IMR-90 (cell line): ENCODE measurements around the gene LAMC2. TPM values are rescaled to one million over a fixed set of nuclear protein-coding genes. Genes with fewer than 3 reads are reported as not detected.

ENCODE experiments used
- ATAC-seq: fragments of 200-7000 bp; cut with Tn5 transposase; 2 replicates; pipeline ENCODE4 v1.9.1; 2020; ENCODE audit warnings: low read depth, mild to moderate bottlenecking, moderate library complexity
- BruUV-seq: library from RNA; stranded (reverse); fragments of 400-500 nt; replicated peaks from 2 replicates; lab custom pipeline; 2021; lab: Mats Ljungman, UMichigan
- CTCF ChIA-PET: fragments of 300-600 bp; formaldehyde crosslinking; extraction: SDS; loops from one replicate; lab custom pipeline; 2021; ENCODE audit warnings: antibody characterized with exemption; lab: Yijun Ruan, JAX
- POLR2A ChIA-PET: fragments of 300-600 bp; sonication (Branson Sonifier 250); formaldehyde crosslinking; loops from one replicate; lab custom pipeline; 2022; ENCODE audit warnings: antibody characterized with exemption; ENCODE audit not compliant: unreplicated experiment; lab: Charles Lee
- DNase-seq: peaks from one replicate; pipeline ENCODE4 v3.0.0; 2013
- H2AFZ ChIP-seq: replicated peaks from 2 replicates; pipeline ENCODE3; 2013; ENCODE audit warnings: low read length, mild to moderate bottlenecking; ENCODE audit not compliant: poor library complexity
- H2AK5ac ChIP-seq: 2 replicates; pipeline ENCODE4 v1.6.1; 2013; ENCODE audit warnings: low read depth, low read length, inconsistent platforms
- H2AK9ac ChIP-seq: replicated peaks from 2 replicates; pipeline ENCODE3; 2013; ENCODE audit warnings: mild to moderate bottlenecking, low read depth, low read length, moderate library complexity; ENCODE audit not compliant: poor library complexity
- H2BK120ac ChIP-seq: 2 replicates; pipeline ENCODE4 v1.6.1; 2013; ENCODE audit warnings: low read depth, low read length, inconsistent platforms
- H2BK15ac ChIP-seq: 3 replicates; pipeline ENCODE4 v1.6.1; 2013; ENCODE audit warnings: low read depth, low read length, inconsistent platforms
- H2BK20ac ChIP-seq: 2 replicates; pipeline ENCODE4 v1.6.1; 2013; ENCODE audit warnings: low read depth, mild to moderate bottlenecking, inconsistent platforms, low read length, moderate library complexity
- H2BK5ac ChIP-seq: 2 replicates; pipeline ENCODE4 v1.6.1; 2013; ENCODE audit warnings: mild to moderate bottlenecking, low read depth, low read length, inconsistent platforms; ENCODE audit not compliant: poor library complexity, severe bottlenecking
- H3K14ac ChIP-seq: replicated peaks from 2 replicates; pipeline ENCODE4 v1.6.1; 2013; ENCODE audit warnings: low read depth, low read length, inconsistent platforms
- H3K18ac ChIP-seq: 2 replicates; pipeline ENCODE4 v1.6.1; 2013; ENCODE audit warnings: low read depth, low read length, control low read depth
- H3K23ac ChIP-seq: 2 replicates; pipeline ENCODE4 v1.6.1; 2013; ENCODE audit warnings: low read depth, low read length, inconsistent platforms
- H3K27ac ChIP-seq: 2 replicates; pipeline ENCODE4 v1.5.1; 2013; ENCODE audit warnings: mild to moderate bottlenecking, control low read depth, low read length; ENCODE audit not compliant: insufficient read depth
- H3K27me3 ChIP-seq: 2 replicates; pipeline ENCODE4 v1.6.1; 2013; ENCODE audit warnings: low read length; ENCODE audit not compliant: control insufficient read depth, insufficient read depth
- H3K36me3 ChIP-seq: 2 replicates; pipeline ENCODE4 v1.6.1; 2013; ENCODE audit warnings: low read length, mixed read lengths; ENCODE audit not compliant: control insufficient read depth, insufficient read depth
- H3K4ac ChIP-seq: 2 replicates; pipeline ENCODE4 v1.6.1; 2013; ENCODE audit warnings: low read depth, low read length, inconsistent platforms
- H3K4me1 ChIP-seq: 2 replicates; pipeline ENCODE4 v1.6.1; 2013; ENCODE audit warnings: low read length, mixed read lengths; ENCODE audit not compliant: control insufficient read depth, insufficient read depth
- H3K4me2 ChIP-seq: 2 replicates; pipeline ENCODE4 v1.6.1; 2013; ENCODE audit warnings: low read depth, mild to moderate bottlenecking, control low read depth, low read length, moderate library complexity
- H3K4me3 ChIP-seq: 2 replicates; pipeline ENCODE4 v1.5.1; 2013; ENCODE audit warnings: low read depth, mild to moderate bottlenecking, control low read depth, low read length, moderate library complexity; ENCODE audit not compliant: insufficient read depth
- H3K56ac ChIP-seq: 2 replicates; pipeline ENCODE4 v1.6.1; 2013; ENCODE audit warnings: low read length, inconsistent platforms; ENCODE audit not compliant: insufficient read depth; ENCODE audit errors: extremely low read depth
- H3K79me1 ChIP-seq, 2 experiments: 2 replicates each; pipeline ENCODE4 v1.6.1; 2013; ENCODE audit warnings: low read length in 2 of 2, inconsistent platforms in 1 of 2, low read depth in 1 of 2
- H3K9ac ChIP-seq: 2 replicates; pipeline ENCODE4 v1.6.1; 2013; ENCODE audit warnings: low read depth, low read length, control low read depth
- H3K9me1 ChIP-seq: 2 replicates; pipeline ENCODE4 v1.6.1; 2013; ENCODE audit warnings: low read length, inconsistent platforms; ENCODE audit not compliant: insufficient read depth
- H3K9me3 ChIP-seq: 2 replicates; pipeline ENCODE4 v1.6.1; 2013; ENCODE audit warnings: low read length; ENCODE audit not compliant: control insufficient read depth, insufficient read depth
- H4K20me1 ChIP-seq: 2 replicates; pipeline ENCODE4 v1.6.1; 2013; ENCODE audit warnings: low read length, inconsistent platforms; ENCODE audit not compliant: insufficient read depth
- H4K5ac ChIP-seq: 2 replicates; pipeline ENCODE4 v1.6.1; 2013; ENCODE audit warnings: mild to moderate bottlenecking, low read depth, low read length, control low read depth
- H4K8ac ChIP-seq, 2 experiments: 2 replicates each; pipeline ENCODE4 v1.6.1; 2013; ENCODE audit warnings: low read depth in 2 of 2, low read length in 2 of 2, control low read depth in 1 of 2, inconsistent platforms in 1 of 2
- H4K91ac ChIP-seq: 2 replicates; pipeline ENCODE4 v1.6.1; 2013; ENCODE audit warnings: low read depth, low read length, inconsistent platforms; ENCODE audit not compliant: insufficient read depth
- BHLHE40 ChIP-seq: fragments of 150-350 bp; IDR thresholded peaks from 2 replicates; pipeline ENCODE4 v1.6.1; 2016; ENCODE audit warnings: mild to moderate bottlenecking, low read depth, low read length
- CEBPB ChIP-seq: IDR thresholded peaks from 2 replicates; pipeline ENCODE4 v1.6.1; 2012; ENCODE audit warnings: low read depth, low read length, improper control_type of control experiment
- CHD1 ChIP-seq: IDR thresholded peaks from 2 replicates; pipeline ENCODE4 v1.6.1; 2012; ENCODE audit warnings: low read depth, low read length, improper control_type of control experiment
- FOS ChIP-seq: fragments of 150-350 bp; IDR thresholded peaks from 2 replicates; pipeline ENCODE4 v1.6.1; 2016; ENCODE audit warnings: low read depth, low read length
- MAFK ChIP-seq: IDR thresholded peaks from 2 replicates; pipeline ENCODE4 v1.6.1; 2012; ENCODE audit warnings: low read depth, low read length, improper control_type of control experiment
- MAZ ChIP-seq: IDR thresholded peaks from 2 replicates; pipeline ENCODE4 v1.6.1; 2012; ENCODE audit warnings: low read depth, mild to moderate bottlenecking, low read length, improper control_type of control experiment, moderate library complexity, borderline replicate concordance
- MXI1 ChIP-seq: IDR thresholded peaks from 2 replicates; pipeline ENCODE4 v1.6.1; 2012; ENCODE audit warnings: low read depth, mild to moderate bottlenecking, low read length, moderate library complexity, borderline replicate concordance
- NFE2L2 ChIP-seq: fragments of 150-350 bp; IDR thresholded peaks from 2 replicates; pipeline ENCODE4 v1.6.1; 2016; ENCODE audit warnings: low read depth, mild to moderate bottlenecking, low read length
- POLR2A ChIP-seq: IDR thresholded peaks from 2 replicates; pipeline ENCODE4 v1.6.1; 2012; ENCODE audit warnings: mild to moderate bottlenecking, low read depth, low read length
- RAD21 ChIP-seq: IDR thresholded peaks from 2 replicates; pipeline ENCODE4 v1.6.1; 2012; ENCODE audit warnings: low read length, improper control_type of control experiment
- RCOR1 ChIP-seq: IDR thresholded peaks from 2 replicates; pipeline ENCODE4 v1.6.1; 2012; ENCODE audit warnings: mild to moderate bottlenecking, low read length, improper control_type of control experiment; ENCODE audit not compliant: insufficient replicate concordance
- RFX5 ChIP-seq: IDR thresholded peaks from 2 replicates; pipeline ENCODE4 v1.8.0; 2012; ENCODE audit warnings: low read depth, mild to moderate bottlenecking, low read length, moderate library complexity
- SMC3 ChIP-seq: fragments of 150-350 bp; IDR thresholded peaks from 2 replicates; pipeline ENCODE4 v1.6.1; 2016; ENCODE audit warnings: low read depth, mild to moderate bottlenecking, antibody characterized with exemption, low read length, moderate library complexity
- WGBS, 2 experiments: methylation state at CpG; one replicate each; pipeline versions ENCODE4 v1.1.5 to v1.1.7; 2013; ENCODE audit warnings: missing lambda C conversion rate in 2 of 2; ENCODE audit not compliant: insufficient read length in 1 of 2; ENCODE audit errors: extremely low coverage in 2 of 2; 5-methylcytosine and 5-hydroxymethylcytosine counted together
- dilution Hi-C: fragments of 300-500 bp; cut with HindIII; formaldehyde crosslinking; loops from one replicate; pipeline ENCODE4 v1.14.3; 2018; ENCODE audit warnings: low sequenced_read_pairs; ENCODE audit not compliant: unreplicated experiment
- in situ Hi-C: fragments of 300-500 bp; cut with MboI; formaldehyde crosslinking; loops from 3 replicates; pipeline ENCODE4 v1.14.3; 2019; ENCODE audit warnings: low sequenced_read_pairs, inconsistent platforms, mixed read lengths
- intact Hi-C: fragments of 100-400 bp; cut with micrococcal nuclease; formaldehyde crosslinking; loops from 2 replicates; pipeline ENCODE4 v1.10.0; 2022
- polyA plus RNA-seq, 3 experiments: library from polyadenylated mRNA; depleted of rRNA; stranded (reverse); fragments of >200 nt; gene quantifications; 2 replicates each; pipeline ENCODE4 v1.2.3, GENCODE V29; 2012; ENCODE audit warnings: low replicate concordance in 1 of 3
- total RNA-seq: library from RNA; depleted of rRNA; stranded (reverse); fragments of >200 nt; gene quantifications from 2 replicates; pipeline ENCODE4 v1.2.3, GENCODE V29; 2012
- TF ChIP-seq, protein P1 (sequence below): conservative IDR thresholded peaks from 2 replicates; pipeline ENCODE4 v1.5.1; 2012; ENCODE audit warnings: mild to moderate bottlenecking, low read depth, low read length, improper control_type of control experiment
- TF ChIP-seq, protein P2 (sequence below): fragments of 150-350 bp; IDR thresholded peaks from 2 replicates; pipeline ENCODE4 v1.6.1; 2017; ENCODE audit warnings: mild to moderate bottlenecking, antibody characterized with exemption, low read length, low read depth
- TF ChIP-seq, protein P3 (sequence below): fragments of 150-350 bp; IDR thresholded peaks from 2 replicates; pipeline ENCODE4 v1.6.1; 2016; ENCODE audit warnings: low read depth, mild to moderate bottlenecking, low read length, moderate library complexity, borderline replicate concordance

LAMC2 gene
- total and polyA plus RNA-seq, 2 of the 4 experiments (the other 2 are of a cell fraction): 2.3 to 2.8 TPM

DNA sequence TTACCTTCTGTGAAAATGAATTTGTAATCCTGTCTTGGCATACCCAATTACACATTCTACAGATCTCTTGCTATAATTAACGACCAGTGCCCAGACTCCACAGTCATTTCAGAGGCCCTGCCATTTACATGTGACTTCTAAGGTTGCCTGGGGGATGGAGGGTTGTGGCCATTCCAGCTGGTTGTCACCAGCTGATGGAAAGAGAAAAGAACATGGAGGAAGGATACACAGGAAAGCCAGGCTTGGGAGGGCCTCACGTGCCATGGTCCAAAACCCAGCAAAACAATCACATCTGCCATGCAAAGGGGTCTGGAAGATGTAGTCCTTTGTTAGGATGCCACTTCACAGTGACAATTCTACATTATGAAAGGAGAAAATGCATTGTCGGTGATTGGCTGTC, 59.3 kb downstream of the LAMC2 start:
- CTCF ChIA-PET: interaction anchor here (2.3 kb wide), 1 partner anchor 10 kb away, joined by 7 read pairs; no protein-coding TSS in a partner anchor
- H3K4me1 ChIP-seq: no peaks in the 10 kb centered on the region
- dilution Hi-C loops: no loop called here

More for the DNA sequence above, 59.3 kb downstream of the LAMC2 start:
- Histone ChIP-seq H4K8ac (no peak overlapping the region), H2BK20ac (0 out of 2 replicates have a peak overlapping the region, but pooled peaks have one; percentile 14), H2AK9ac (no peak overlapping the region), H4K91ac (no peak overlapping the region), H3K4me3 (no peak overlapping the region), H3K27me3 (no peaks in the 10 kb centered on the region), H3K23ac (no peak overlapping the region), H3K36me3 (no peaks in the 10 kb centered on the region), H3K9me1 (no peaks in the 10 kb centered on the region; the same call in 1 of the 2 replicates), H3K27ac (no peak overlapping the region), H3K9me3 (peaks cover 2% of the 10 kb centered on the region; the same call in 1 of the 2 replicates), H2BK120ac (no peak overlapping the region), H2BK5ac (no peak overlapping the region), H4K5ac (no peak overlapping the region), H2BK15ac (no peak overlapping the region), H3K4ac (no peak overlapping the region), H3K4me2 (no peak overlapping the region), H3K56ac (no peak overlapping the region), H3K79me1 (no peaks in the 10 kb centered on the region), H2AK5ac (no peak overlapping the region; the same call in 1 of the 2 replicates), H3K14ac (no peak overlapping the region), H3K18ac (no peak overlapping the region), H2AFZ (no peak overlapping the region), H3K9ac (no peak overlapping the region), H4K20me1 (no peaks in the 10 kb centered on the region)
- no peak for TF ChIP-seq FOS
- TF ChIP-seq CHD1: no peak
- no peak for TF ChIP-seq CEBPB
- no peak for TF ChIP-seq BHLHE40
- TF ChIP-seq RCOR1: no peak
- TF ChIP-seq, protein P1, sequence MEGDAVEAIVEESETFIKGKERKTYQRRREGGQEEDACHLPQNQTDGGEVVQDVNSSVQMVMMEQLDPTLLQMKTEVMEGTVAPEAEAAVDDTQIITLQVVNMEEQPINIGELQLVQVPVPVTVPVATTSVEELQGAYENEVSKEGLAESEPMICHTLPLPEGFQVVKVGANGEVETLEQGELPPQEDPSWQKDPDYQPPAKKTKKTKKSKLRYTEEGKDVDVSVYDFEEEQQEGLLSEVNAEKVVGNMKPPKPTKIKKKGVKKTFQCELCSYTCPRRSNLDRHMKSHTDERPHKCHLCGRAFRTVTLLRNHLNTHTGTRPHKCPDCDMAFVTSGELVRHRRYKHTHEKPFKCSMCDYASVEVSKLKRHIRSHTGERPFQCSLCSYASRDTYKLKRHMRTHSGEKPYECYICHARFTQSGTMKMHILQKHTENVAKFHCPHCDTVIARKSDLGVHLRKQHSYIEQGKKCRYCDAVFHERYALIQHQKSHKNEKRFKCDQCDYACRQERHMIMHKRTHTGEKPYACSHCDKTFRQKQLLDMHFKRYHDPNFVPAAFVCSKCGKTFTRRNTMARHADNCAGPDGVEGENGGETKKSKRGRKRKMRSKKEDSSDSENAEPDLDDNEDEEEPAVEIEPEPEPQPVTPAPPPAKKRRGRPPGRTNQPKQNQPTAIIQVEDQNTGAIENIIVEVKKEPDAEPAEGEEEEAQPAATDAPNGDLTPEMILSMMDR: no peak
- TF ChIP-seq MAZ: no peak
- TF ChIP-seq RFX5: no peak
- TF ChIP-seq, protein P2, sequence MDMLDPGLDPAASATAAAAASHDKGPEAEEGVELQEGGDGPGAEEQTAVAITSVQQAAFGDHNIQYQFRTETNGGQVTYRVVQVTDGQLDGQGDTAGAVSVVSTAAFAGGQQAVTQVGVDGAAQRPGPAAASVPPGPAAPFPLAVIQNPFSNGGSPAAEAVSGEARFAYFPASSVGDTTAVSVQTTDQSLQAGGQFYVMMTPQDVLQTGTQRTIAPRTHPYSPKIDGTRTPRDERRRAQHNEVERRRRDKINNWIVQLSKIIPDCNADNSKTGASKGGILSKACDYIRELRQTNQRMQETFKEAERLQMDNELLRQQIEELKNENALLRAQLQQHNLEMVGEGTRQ: no peak
- no peak for TF ChIP-seq MXI1
- no peak for TF ChIP-seq SMC3
- TF ChIP-seq RAD21: no peak
- TF ChIP-seq, protein P3, sequence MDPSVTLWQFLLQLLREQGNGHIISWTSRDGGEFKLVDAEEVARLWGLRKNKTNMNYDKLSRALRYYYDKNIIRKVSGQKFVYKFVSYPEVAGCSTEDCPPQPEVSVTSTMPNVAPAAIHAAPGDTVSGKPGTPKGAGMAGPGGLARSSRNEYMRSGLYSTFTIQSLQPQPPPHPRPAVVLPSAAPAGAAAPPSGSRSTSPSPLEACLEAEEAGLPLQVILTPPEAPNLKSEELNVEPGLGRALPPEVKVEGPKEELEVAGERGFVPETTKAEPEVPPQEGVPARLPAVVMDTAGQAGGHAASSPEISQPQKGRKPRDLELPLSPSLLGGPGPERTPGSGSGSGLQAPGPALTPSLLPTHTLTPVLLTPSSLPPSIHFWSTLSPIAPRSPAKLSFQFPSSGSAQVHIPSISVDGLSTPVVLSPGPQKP: no peak
- no peak for TF ChIP-seq MAFK
- no peak for TF ChIP-seq POLR2A
- no peak for TF ChIP-seq NFE2L2
- no CpG with 5 or more reads among the region's 3 CpGs for WGBS, 2 experiments
- ATAC-seq (no peak), DNase-seq (no peak)
- POLR2A ChIA-PET: no interaction called here
- intact Hi-C loops (no loop called here), in situ Hi-C loops (loop anchor here (25.0 kb wide), 1 partner anchor 283 kb away; the partner anchor contains the start of gene SHCBP1L)
- BruUV-seq: no TSS peak
